CD14-positive monocyte (primary cell): Measurements from ENCODE around the gene COL13A1. TPM values are rescaled to one million over a fixed set of nuclear protein-coding genes. Genes with fewer than 3 reads are reported as not detected.

Experiments
- DNase-seq, 3 donors: peaks; one replicate each; pipeline ENCODE4 v3.0.0-alpha.2; 2011 to 2022
- H2AFZ ChIP-seq: 2 replicates; pipeline ENCODE4 v1.6.0; 2012; ENCODE audit warnings: mild to moderate bottlenecking, low read depth, low read length, inconsistent platforms; ENCODE audit not compliant: insufficient read depth, poor library complexity, severe bottlenecking
- H3K27ac ChIP-seq, 2 donors: 1 replicate in 1 of 2; 2 replicates in 1 of 2; pipeline ENCODE4 v1.5.1; 2012 to 2013; ENCODE audit warnings: low read length in 2 of 2, control low read depth in 1 of 2, inconsistent platforms in 1 of 2, low read depth in 1 of 2, mild to moderate bottlenecking in 1 of 2
- H3K27me3 ChIP-seq, 2 donors: one replicate each; pipeline versions ENCODE4 v1.6.0 to v1.6.1; 2011 to 2013; ENCODE audit warnings: low read length in 2 of 2; ENCODE audit not compliant: control insufficient read depth in 2 of 2, insufficient read depth in 2 of 2
- H3K36me3 ChIP-seq, 2 donors: replicated peaks in 1 of 2; 1 replicate in 1 of 2; 2 replicates in 1 of 2; pipeline versions ENCODE4 v1.5.1 to v1.6.1; 2012 to 2013; ENCODE audit warnings: low read length in 2 of 2, control low read depth in 1 of 2, inconsistent platforms in 1 of 2, mild to moderate bottlenecking in 1 of 2; ENCODE audit not compliant: insufficient read depth in 2 of 2, control insufficient read depth in 1 of 2
- H3K4me1 ChIP-seq, 2 donors: 1 replicate in 1 of 2; 2 replicates in 1 of 2; pipeline versions ENCODE4 v1.5.1 to v1.6.1; 2012 to 2013; ENCODE audit warnings: low read length in 2 of 2, control low read depth in 1 of 2, inconsistent platforms in 1 of 2, mild to moderate bottlenecking in 1 of 2, moderate library complexity in 1 of 2; ENCODE audit not compliant: insufficient read depth in 2 of 2, control insufficient read depth in 1 of 2
- H3K4me2 ChIP-seq: replicated peaks from 2 replicates; pipeline ENCODE3; 2012; ENCODE audit warnings: low read length, moderate library complexity, mild to moderate bottlenecking; ENCODE audit not compliant: poor library complexity, severe bottlenecking; ENCODE audit errors: extremely low read depth
- H3K4me3 ChIP-seq, 3 experiments: fragments of 200-600 bp in 1 of 3; sonication (generic) in 1 of 3; replicated peaks in 1 of 3; 1 replicate in 2 of 3; 2 replicates in 1 of 3; pipeline ENCODE4 v1.5.1; 2011 to 2013; ENCODE audit warnings: low read length in 3 of 3, mild to moderate bottlenecking in 3 of 3, control low read depth in 2 of 3, low read depth in 2 of 3, inconsistent platforms in 1 of 3, moderate library complexity in 1 of 3
- H3K79me2 ChIP-seq: 2 replicates; pipeline ENCODE4 v1.6.0; 2012; ENCODE audit warnings: mild to moderate bottlenecking, control low read depth, inconsistent platforms, low read length, moderate library complexity; ENCODE audit not compliant: insufficient read depth
- H3K9ac ChIP-seq: 2 replicates; pipeline ENCODE4 v1.6.0; 2017; ENCODE audit warnings: low read length, mild to moderate bottlenecking; ENCODE audit not compliant: insufficient read depth, poor library complexity, severe bottlenecking
- H3K9me3 ChIP-seq, 2 donors: replicated peaks in 1 of 2; 1 replicate in 1 of 2; 2 replicates in 1 of 2; pipeline versions ENCODE4 v1.5.1 to v1.6.1; 2012 to 2013; ENCODE audit warnings: low read length in 2 of 2, control low read depth in 1 of 2; ENCODE audit not compliant: control insufficient read depth in 1 of 2, insufficient read depth in 1 of 2
- H4K20me1 ChIP-seq: 2 replicates; pipeline ENCODE4 v1.6.0; 2012; ENCODE audit warnings: mild to moderate bottlenecking, low read length, control low read depth, moderate library complexity; ENCODE audit not compliant: insufficient read depth
- H3K27ac Mint-ChIP-seq, 7 donors: one replicate each; pipeline ENCODE4 v1.8.0; 2020; ENCODE audit warnings: mild to moderate bottlenecking in 7 of 7, mixed read lengths in 7 of 7, moderate library complexity in 6 of 7, inconsistent platforms in 2 of 7
- H3K27me3 Mint-ChIP-seq, 3 donors: one replicate each; pipeline ENCODE4 v1.8.0; 2021 to 2022; ENCODE audit warnings: low read depth in 3 of 3, mild to moderate bottlenecking in 3 of 3, mixed read lengths in 3 of 3, moderate library complexity in 3 of 3, inconsistent platforms in 1 of 3
- H3K36me3 Mint-ChIP-seq, 2 donors: one replicate each; pipeline ENCODE4 v1.8.0; 2020; ENCODE audit warnings: mixed read lengths in 2 of 2, inconsistent platforms in 1 of 2, mild to moderate bottlenecking in 1 of 2
- H3K4me1 Mint-ChIP-seq: one replicate; pipeline ENCODE4 v1.8.0; 2020; ENCODE audit warnings: mild to moderate bottlenecking, mixed read lengths
- H3K4me3 Mint-ChIP-seq, 2 donors: one replicate each; pipeline ENCODE4 v1.8.0; 2020; ENCODE audit warnings: mild to moderate bottlenecking in 2 of 2, mixed read lengths in 2 of 2, moderate library complexity in 1 of 2
- H3K9me3 Mint-ChIP-seq, 7 donors: one replicate each; pipeline ENCODE4 v1.8.0; 2020 to 2022; ENCODE audit warnings: mixed read lengths in 7 of 7, mild to moderate bottlenecking in 6 of 7, moderate library complexity in 6 of 7, inconsistent platforms in 2 of 7
- CTCF ChIP-seq: fragments of 200-600 bp; IDR thresholded peaks from one replicate; pipeline ENCODE4 v1.8.0; 2022; ENCODE audit warnings: antibody characterized with exemption, mild to moderate bottlenecking
- WGBS: methylation state at CpG from one replicate; pipeline ENCODE4 v1.1.5; 2013; ENCODE audit warnings: missing lambda C conversion rate; ENCODE audit not compliant: insufficient coverage; 5-methylcytosine and 5-hydroxymethylcytosine counted together
- intact Hi-C, 2 donors: fragments of 100-400 bp; cut with micrococcal nuclease; formaldehyde crosslinking; loops; one replicate each; pipeline versions ENCODE4 v1.15.0 to v1.15.1; 2023
- polyA plus RNA-seq, 3 donors: library from polyadenylated mRNA; depleted of rRNA in 1 of 3; unstranded in 2 of 3; stranded (reverse) in 1 of 3; fragments of 300-500 nt in 2 of 3; fragments of >200 nt in 1 of 3; fragmentation: Illumina TruSeq in 2 of 3; gene quantifications; 1 replicate in 2 of 3; 2 replicates in 1 of 3; pipeline ENCODE4 v1.2.3, GENCODE V29; 2012 to 2021

The COL13A1 gene
- polyA plus RNA-seq, 3 donors, result not detected

GRCh38 chr10:69835233-69835632, 33.5 kb downstream of the COL13A1 start:
- H3K79me2 ChIP-seq, result no peaks in the 10 kb centered on the region
- H3K4me3 Mint-ChIP-seq, result no peak overlapping the region
- H3K4me1 ChIP-seq, result no peaks in the 10 kb centered on the region
- no peak overlapping the region for H3K4me2 ChIP-seq
- no peak overlapping the region for H2AFZ ChIP-seq
- no peak overlapping the region for H3K27ac ChIP-seq
- no peaks in the 10 kb centered on the region for H4K20me1 ChIP-seq
- no peak for TF ChIP-seq CTCF
- no peaks in the 10 kb centered on the region for H3K36me3 ChIP-seq
- H3K36me3 Mint-ChIP-seq, result no peaks in the 10 kb centered on the region
- H3K27me3 ChIP-seq, result no peaks in the 10 kb centered on the region
- 18% methylated on average over 1 of the region's 6 CpGs for WGBS
- DNase-seq, result no peak
- intact Hi-C loops, result no loop called here
- H3K9ac ChIP-seq, result no peak overlapping the region
- H3K27ac Mint-ChIP-seq, result no peak overlapping the region
- no peaks in the 10 kb centered on the region for H3K9me3 ChIP-seq
- no peak overlapping the region for H3K4me3 ChIP-seq
- peaks cover 10 to 21% (median 16%) of the 10 kb centered on the region in 3 donors for H3K27me3 Mint-ChIP-seq
- H3K4me1 Mint-ChIP-seq, result no peaks in the 10 kb centered on the region
- no peaks in the 10 kb centered on the region for H3K9me3 Mint-ChIP-seq

- Mint-ChIP-seq H3K4me3 (peak overlapping the region in 1 of 2 donors; percentile 35), H3K4me1 (no peaks in the 10 kb centered on the region), H3K36me3 (no peaks in the 10 kb centered on the region), H3K27me3 (peaks cover 10 to 24% (median 16%) of the 10 kb centered on the region in 3 donors), H3K9me3 (no peaks in the 10 kb centered on the region), H3K27ac (no peak overlapping the region)
- Histone ChIP-seq H3K4me2 (no peak overlapping the region), H3K4me3 (no peak overlapping the region), H3K9ac (no peak overlapping the region), H4K20me1 (no peaks in the 10 kb centered on the region), H3K27me3 (no peaks in the 10 kb centered on the region), H3K9me3 (no peaks in the 10 kb centered on the region), H3K4me1 (no peaks in the 10 kb centered on the region), H3K36me3 (no peaks in the 10 kb centered on the region), H3K79me2 (no peaks in the 10 kb centered on the region), H2AFZ (no peak overlapping the region), H3K27ac (no peak overlapping the region)
- no peak for TF ChIP-seq CTCF
- intact Hi-C loops, result no loop called here
- 2% methylated on average over 6 of the region's 8 CpGs for WGBS
- DNase-seq, result no peak
Measured at GRCh38 chr10:69835875-69836730, 34.4 kb downstream of the COL13A1 start.
